Colonic mucosa (tissue), 4 donors: Measurements from ENCODE around the gene OGDH. TPM values are rescaled to one million over a fixed set of nuclear protein-coding genes. Genes with fewer than 3 reads are reported as not detected.

Source experiments
- DNase-seq: peaks from one replicate; pipeline ENCODE4 v3.0.0-alpha.2; 2020
- H3K27ac ChIP-seq: fragments of 200-600 bp; one replicate; pipeline ENCODE4 v1.8.0; 2021
- H3K27me3 ChIP-seq: fragments of 200-600 bp; one replicate; pipeline ENCODE4 v1.8.0; 2021
- H3K36me3 ChIP-seq: fragments of 200-600 bp; one replicate; pipeline ENCODE4 v1.8.0; 2021
- H3K4me1 ChIP-seq: fragments of 200-600 bp; one replicate; pipeline ENCODE4 v1.8.0; 2021; ENCODE audit warnings: mild to moderate bottlenecking
- H3K4me3 ChIP-seq: fragments of 200-600 bp; one replicate; pipeline ENCODE4 v1.8.0; 2021
- H3K9ac ChIP-seq, 2 donors: one replicate each; pipeline ENCODE4 v1.7.0; 2013; ENCODE audit warnings: control low read depth in 2 of 2, low read depth in 2 of 2, low read length in 2 of 2
- H3K9me3 ChIP-seq: fragments of 200-600 bp; one replicate; pipeline ENCODE4 v1.8.0; 2021
- intact Hi-C: fragments of 100-400 bp; cut with DNase I; formaldehyde crosslinking; loops from one replicate; pipeline ENCODE4 v1.14.1; 2022
- total RNA-seq, 2 donors: library from RNA; stranded (reverse); fragmentation: NEBNext Ultra II Directional in 1 of 2; extraction: Animal tissue kit (Norgen Biotek cat#: 25700) in 1 of 2; gene quantifications; one replicate each; pipeline ENCODE4 v1.2.1, GENCODE V29; 2021
- TF ChIP-seq, protein P1 (sequence below): fragments of 200-600 bp; IDR thresholded peaks from one replicate; pipeline ENCODE4 v1.8.0; 2022; ENCODE audit warnings: antibody characterized with exemption, mild to moderate bottlenecking
- donor health status: healthy.
- donor health status: DM: no; HTN: no; CAD: no.
- donor health status: DM: no; HTN: no; CAD: no.

The OGDH gene
- total RNA-seq, 2 donors from 2014 or later: 142 to 164 TPM

DNA sequence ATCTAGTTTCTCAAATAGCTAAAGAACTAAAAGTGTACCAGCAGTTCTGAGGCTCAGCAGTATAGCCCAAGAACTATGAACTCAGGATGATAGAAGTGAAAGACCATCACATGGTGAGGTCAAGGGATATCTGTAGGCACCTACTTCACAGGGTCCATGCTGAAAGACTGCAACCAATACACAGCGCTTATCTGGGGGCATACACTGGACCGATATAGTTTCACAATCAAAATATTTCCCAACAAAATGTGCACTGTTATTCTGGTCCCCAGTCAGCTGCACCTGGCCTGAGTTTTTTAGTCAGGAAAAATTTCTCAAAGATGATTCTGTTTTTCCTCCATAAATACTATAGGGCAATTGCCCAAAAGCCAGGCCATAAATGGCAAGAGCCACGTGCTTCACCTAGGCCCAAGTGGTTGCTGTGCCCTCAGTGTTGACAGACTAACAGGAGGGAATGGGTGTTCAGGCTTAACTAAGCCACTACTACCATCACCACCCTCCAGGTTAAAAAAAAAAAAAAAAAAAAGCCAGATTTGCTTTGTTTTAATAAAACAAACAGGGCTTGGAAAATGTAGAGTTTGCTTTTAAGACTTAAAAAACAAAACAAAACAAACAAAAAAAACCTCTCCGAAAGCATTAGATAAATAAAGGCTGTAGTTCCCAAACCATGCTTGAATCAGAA lies 58.5 kb downstream of the OGDH start:
- DNase-seq: no peak
- H3K9me3 ChIP-seq: no peaks in the 10 kb centered on the region
- no peak overlapping the region for H3K4me3 ChIP-seq
- H3K4me1 ChIP-seq: no peaks in the 10 kb centered on the region
- no peak overlapping the region for H3K27ac ChIP-seq
- H3K9ac ChIP-seq: no peak overlapping the region
- H3K36me3 ChIP-seq: no peaks in the 10 kb centered on the region
- TF ChIP-seq, protein P1, sequence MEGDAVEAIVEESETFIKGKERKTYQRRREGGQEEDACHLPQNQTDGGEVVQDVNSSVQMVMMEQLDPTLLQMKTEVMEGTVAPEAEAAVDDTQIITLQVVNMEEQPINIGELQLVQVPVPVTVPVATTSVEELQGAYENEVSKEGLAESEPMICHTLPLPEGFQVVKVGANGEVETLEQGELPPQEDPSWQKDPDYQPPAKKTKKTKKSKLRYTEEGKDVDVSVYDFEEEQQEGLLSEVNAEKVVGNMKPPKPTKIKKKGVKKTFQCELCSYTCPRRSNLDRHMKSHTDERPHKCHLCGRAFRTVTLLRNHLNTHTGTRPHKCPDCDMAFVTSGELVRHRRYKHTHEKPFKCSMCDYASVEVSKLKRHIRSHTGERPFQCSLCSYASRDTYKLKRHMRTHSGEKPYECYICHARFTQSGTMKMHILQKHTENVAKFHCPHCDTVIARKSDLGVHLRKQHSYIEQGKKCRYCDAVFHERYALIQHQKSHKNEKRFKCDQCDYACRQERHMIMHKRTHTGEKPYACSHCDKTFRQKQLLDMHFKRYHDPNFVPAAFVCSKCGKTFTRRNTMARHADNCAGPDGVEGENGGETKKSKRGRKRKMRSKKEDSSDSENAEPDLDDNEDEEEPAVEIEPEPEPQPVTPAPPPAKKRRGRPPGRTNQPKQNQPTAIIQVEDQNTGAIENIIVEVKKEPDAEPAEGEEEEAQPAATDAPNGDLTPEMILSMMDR: no peak
- no peaks in the 10 kb centered on the region for H3K27me3 ChIP-seq
- intact Hi-C loops: no loop called here

DNA sequence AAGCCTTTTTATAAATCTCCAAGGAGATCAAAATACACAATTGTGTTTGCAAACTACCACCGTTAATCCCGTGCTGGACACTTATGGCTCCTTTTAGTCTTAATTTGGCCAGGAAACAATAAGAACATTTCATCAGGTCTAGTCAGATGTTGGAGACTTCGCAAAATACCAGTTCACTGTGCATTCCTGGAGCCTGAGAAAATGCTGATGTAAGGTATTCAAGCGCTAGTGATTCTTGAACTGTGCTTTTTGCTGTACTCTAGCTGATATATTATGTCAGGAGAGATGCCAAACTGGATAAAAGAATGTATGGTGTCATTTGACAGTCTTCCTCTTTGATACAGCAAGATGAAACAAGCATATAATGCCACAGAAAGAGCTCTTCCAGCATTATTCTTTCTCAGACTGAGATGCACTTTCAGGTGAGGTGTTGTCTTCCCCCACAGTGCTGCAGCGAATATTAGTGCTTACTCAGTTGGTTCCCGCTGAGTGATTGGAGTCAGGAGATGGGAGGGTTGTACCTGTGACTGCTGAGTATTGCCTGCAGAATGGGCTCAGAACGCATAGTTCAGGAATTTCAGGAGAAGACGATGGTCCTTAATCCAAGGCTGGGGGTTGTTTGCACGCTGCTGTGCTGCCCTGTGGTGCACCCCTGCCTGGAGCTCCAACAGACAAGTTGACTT lies 59.2 kb downstream of the OGDH start:
- Histone ChIP-seq H3K9me3 (no peaks in the 10 kb centered on the region), H3K27ac (no peak overlapping the region), H3K27me3 (no peaks in the 10 kb centered on the region), H3K9ac (no peak overlapping the region), H3K4me3 (no peak overlapping the region), H3K36me3 (no peaks in the 10 kb centered on the region), H3K4me1 (no peaks in the 10 kb centered on the region)
- TF ChIP-seq, protein P1: no peak
- no peak for DNase-seq
- intact Hi-C loops: no loop called here

DNA sequence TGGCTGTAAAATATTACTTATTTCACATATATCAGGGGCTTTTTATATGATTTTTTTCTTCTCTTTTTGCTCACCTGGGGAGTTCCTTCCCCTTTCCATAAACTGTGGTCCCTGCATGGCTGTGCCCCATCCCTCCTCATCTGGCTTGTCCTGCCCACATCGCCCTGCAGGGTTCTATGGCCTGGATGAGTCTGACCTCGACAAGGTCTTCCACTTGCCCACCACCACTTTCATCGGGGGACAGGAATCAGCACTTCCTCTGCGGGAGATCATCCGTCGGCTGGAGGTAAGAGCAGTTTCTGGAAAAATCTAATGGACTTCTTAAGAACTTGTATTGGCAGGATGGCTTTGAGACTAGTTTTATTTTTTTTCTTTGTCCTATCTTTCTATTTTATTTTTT lies 60.1 kb downstream of the OGDH start:
- no peak overlapping the region for H3K9ac ChIP-seq
- H3K36me3 ChIP-seq: no peaks in the 10 kb centered on the region
- intact Hi-C loops: no loop called here
- TF ChIP-seq, protein P1: no peak
- no peaks in the 10 kb centered on the region for H3K4me1 ChIP-seq
- H3K4me3 ChIP-seq: no peak overlapping the region
- DNase-seq: no peak
- H3K27ac ChIP-seq: no peak overlapping the region
- no peaks in the 10 kb centered on the region for H3K27me3 ChIP-seq
- H3K9me3 ChIP-seq: no peaks in the 10 kb centered on the region

DNA sequence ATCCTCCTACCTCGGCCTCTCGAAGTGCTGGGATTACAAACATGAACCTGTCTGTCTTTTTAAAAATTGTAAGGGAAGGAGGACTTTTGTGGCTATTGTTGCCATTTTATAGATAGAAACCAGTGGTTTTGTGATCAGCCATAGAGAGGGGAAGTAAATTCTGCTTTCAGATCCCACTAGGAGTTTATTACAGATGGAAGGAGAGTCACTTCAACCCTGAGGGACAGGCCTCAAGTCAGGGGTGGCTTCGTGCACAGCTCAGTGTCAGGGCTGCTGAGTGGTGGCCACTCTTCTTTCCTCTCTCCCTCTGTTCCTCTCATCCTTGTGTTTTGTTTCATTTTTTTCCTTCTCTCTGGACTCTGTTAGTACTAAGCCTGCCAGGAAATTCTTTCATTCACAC lies 60.8 kb downstream of the OGDH start:
- intact Hi-C loops: no loop called here
- Histone ChIP-seq H3K9me3 (no peaks in the 10 kb centered on the region), H3K9ac (no peak overlapping the region), H3K4me1 (no peaks in the 10 kb centered on the region), H3K27me3 (no peaks in the 10 kb centered on the region), H3K4me3 (no peak overlapping the region), H3K36me3 (no peaks in the 10 kb centered on the region), H3K27ac (no peak overlapping the region)
- DNase-seq: no peak
- TF ChIP-seq, protein P1: no peak

DNA sequence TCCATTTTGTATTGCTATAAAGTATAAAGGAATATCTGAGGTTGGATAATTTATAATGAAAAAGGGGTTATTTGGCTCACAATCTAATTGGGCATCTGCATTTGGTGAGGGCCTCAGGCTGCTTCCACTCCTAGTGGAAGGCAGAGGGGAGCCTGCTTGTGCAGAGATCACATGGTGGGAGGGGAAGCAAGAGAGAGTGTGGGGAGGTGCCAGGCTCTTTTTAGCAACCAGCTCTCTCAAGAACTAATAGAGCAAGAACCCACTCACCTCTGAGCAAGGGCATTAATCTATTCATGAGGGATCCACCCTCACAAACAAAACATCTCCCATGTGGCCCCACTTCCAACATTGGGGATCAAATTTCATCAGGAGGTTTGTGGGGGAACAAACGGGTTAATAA lies 64.6 kb downstream of the OGDH start:
- Histone ChIP-seq H3K9me3 (no peaks in the 10 kb centered on the region), H3K4me3 (no peak overlapping the region), H3K4me1 (no peaks in the 10 kb centered on the region), H3K27ac (no peak overlapping the region), H3K9ac (no peak overlapping the region), H3K27me3 (no peaks in the 10 kb centered on the region), H3K36me3 (no peaks in the 10 kb centered on the region)
- intact Hi-C loops: no loop called here
- no peak for DNase-seq
- TF ChIP-seq, protein P1: no peak
